AG04449 (cell line): ENCODE results near the gene ANKRD49.

Experiments
- CTCF ChIA-PET: fragments of 350-600 bp; formaldehyde crosslinking; extraction: SDS; loops from one replicate; lab custom pipeline; 2021; ENCODE audit warnings: antibody characterized with exemption; lab: Yijun Ruan, JAX
- POLR2A ChIA-PET: fragments of 400-600, 350-600 bp; formaldehyde crosslinking; extraction: SDS; loops from one replicate; lab custom pipeline; 2020; ENCODE audit warnings: antibody characterized with exemption, inconsistent platforms; lab: Yijun Ruan, JAX
- DNase-seq: peaks from one replicate; pipeline ENCODE4 v3.0.0-alpha.2; 2010; ENCODE audit warnings: low read depth, low spot score
- H3K4me3 ChIP-seq: 2 replicates; pipeline ENCODE4 v1.5.1; 2011; ENCODE audit warnings: low read depth, mild to moderate bottlenecking, control low read depth, low read length
- CTCF ChIP-seq: IDR thresholded peaks from one replicate; pipeline ENCODE4 v1.5.1; 2011; ENCODE audit warnings: mild to moderate bottlenecking, moderate library complexity, low read length, control low read depth, inconsistent platforms; ENCODE audit not compliant: insufficient read depth; ENCODE audit errors: missing control alignments

The ANKRD49 gene

GRCh38 chr11:94452988-94453387, 40.8 kb upstream of the ANKRD49 start:
- no peak for TF ChIP-seq CTCF
- ChIA-PET CTCF (no interaction called here), POLR2A (no interaction called here)
- no peak for DNase-seq
- no peak overlapping the region for H3K4me3 ChIP-seq

GRCh38 chr11:94454301-94454700, 39.5 kb upstream of the ANKRD49 start:
- DNase-seq = no peak
- no peak overlapping the region for H3K4me3 ChIP-seq
- TF ChIP-seq CTCF = no peak
- ChIA-PET CTCF (interaction anchor here (0.5 to 1.1 kb wide), 2 partner anchors 272 to 306 kb away, joined by 5 read pairs; no protein-coding TSS in a partner anchor), POLR2A (no interaction called here)

GRCh38 chr11:94455861-94456260, 37.9 kb upstream of the ANKRD49 start:
- no peak for TF ChIP-seq CTCF
- DNase-seq = no peak
- CTCF ChIA-PET = no interaction called here
- H3K4me3 ChIP-seq = no peak overlapping the region
- POLR2A ChIA-PET = no interaction called here

- no peak for TF ChIP-seq CTCF
- POLR2A ChIA-PET = no interaction called here
- no peak overlapping the region for H3K4me3 ChIP-seq
- CTCF ChIA-PET = interaction anchor here (0.7 kb wide), 1 partner anchor 282 kb away, joined by 3 read pairs; no protein-coding TSS in a partner anchor
- DNase-seq = no peak
Observed at GRCh38 chr11:94457118-94458029, 36.4 kb upstream of the ANKRD49 start.

- TF ChIP-seq CTCF = no peak
- POLR2A ChIA-PET = no interaction called here
- CTCF ChIA-PET = no interaction called here
- DNase-seq = no peak
- no peak overlapping the region for H3K4me3 ChIP-seq
Observed at GRCh38 chr11:94459576-94459975, 34.2 kb upstream of the ANKRD49 start.

GRCh38 chr11:94469416-94469815, 24.4 kb upstream of the ANKRD49 start:
- POLR2A ChIA-PET = no interaction called here
- TF ChIP-seq CTCF = no peak
- no peak for DNase-seq
- CTCF ChIA-PET = no interaction called here
- no peak overlapping the region for H3K4me3 ChIP-seq
